Activated naive CD8-positive, alpha-beta T cell treated with anti-CD3 and anti-CD28 coated beads, Interleukin-2, amount 50 U/mL, for 16 hours (primary cell): ENCODE measurements around the gene CAMK1.

ENCODE experiments used
- DNase-seq: peaks from one replicate; pipeline ENCODE4 v3.0.0-alpha.2; 2020; ENCODE audit warnings: low read depth, low spot score

CAMK1 gene

DNA sequence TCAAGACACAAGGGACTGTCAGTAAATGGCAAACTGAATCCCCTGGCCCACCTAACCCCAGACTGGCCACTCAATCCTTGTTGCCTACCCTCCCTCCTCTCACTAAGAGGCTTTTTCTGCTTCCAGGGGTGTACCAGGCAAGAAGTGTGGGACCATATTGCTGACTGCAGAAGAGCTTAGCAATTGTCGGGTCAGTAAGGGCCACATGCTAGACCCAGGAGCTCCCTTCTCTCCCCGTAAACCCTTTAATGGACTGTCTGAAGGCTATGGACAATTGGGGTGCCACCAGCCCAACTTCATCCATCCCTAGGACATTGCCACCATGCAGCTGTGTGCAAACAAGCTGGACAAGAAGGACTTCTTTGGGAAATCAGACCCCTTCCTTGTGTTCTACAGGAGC is 57.3 kb downstream of the CAMK1 start:
- DNase-seq = no peak

DNA sequence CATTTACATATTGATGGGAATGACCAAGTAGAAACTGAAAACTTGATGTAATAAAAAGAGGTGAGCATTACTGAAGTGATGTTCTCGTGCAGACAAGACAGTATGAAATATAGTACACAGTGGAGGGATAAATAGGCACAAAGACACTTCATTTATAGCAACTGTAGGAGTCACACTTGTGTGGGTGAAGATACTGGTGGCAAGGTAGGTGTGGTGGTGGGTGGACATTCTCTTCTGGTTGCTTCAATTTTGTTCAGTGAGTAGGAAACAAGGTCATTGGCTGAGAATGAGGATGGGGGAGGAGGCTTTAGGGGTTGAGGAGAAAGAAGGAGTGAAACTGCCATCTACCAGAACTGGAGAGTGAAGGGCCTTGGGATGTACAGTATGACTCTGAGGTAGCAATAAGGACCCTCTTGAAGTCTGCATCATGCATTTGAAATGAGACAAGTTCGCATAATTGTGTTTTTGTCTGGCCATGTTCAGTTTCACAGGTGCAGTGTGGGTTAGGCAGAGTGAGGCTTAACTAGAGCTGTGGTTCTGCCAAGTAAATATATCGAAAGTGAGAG is 59.5 kb downstream of the CAMK1 start:
- no peak for DNase-seq
